ENCODE measurements around the gene BNC2.

BNC2 gene

DNA sequence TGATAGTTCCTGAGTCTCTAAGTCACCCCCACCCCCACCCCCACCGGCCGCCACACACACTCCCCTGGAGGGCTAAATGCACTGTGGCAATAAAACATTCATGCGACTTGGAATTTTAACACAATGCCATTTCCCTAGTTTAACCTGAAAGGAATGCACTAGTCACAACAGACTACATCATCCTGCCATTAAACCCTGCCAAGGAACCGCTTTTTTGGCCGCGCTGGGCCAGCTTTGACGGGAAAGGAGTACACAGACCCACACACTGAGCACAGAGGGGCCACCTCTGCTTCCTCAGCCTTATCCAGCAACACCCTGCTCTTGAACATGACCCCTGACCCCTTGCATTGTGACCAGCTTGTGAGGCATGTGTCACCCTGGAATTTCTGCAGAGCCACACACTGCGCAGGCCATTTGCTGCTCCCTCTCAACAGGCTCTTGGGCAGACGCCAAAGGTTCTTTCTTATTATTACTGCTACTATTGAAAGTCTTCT lies 165.3 kb downstream of the BNC2 start:
- DNase-seq = peak; percentile 91

DNA sequence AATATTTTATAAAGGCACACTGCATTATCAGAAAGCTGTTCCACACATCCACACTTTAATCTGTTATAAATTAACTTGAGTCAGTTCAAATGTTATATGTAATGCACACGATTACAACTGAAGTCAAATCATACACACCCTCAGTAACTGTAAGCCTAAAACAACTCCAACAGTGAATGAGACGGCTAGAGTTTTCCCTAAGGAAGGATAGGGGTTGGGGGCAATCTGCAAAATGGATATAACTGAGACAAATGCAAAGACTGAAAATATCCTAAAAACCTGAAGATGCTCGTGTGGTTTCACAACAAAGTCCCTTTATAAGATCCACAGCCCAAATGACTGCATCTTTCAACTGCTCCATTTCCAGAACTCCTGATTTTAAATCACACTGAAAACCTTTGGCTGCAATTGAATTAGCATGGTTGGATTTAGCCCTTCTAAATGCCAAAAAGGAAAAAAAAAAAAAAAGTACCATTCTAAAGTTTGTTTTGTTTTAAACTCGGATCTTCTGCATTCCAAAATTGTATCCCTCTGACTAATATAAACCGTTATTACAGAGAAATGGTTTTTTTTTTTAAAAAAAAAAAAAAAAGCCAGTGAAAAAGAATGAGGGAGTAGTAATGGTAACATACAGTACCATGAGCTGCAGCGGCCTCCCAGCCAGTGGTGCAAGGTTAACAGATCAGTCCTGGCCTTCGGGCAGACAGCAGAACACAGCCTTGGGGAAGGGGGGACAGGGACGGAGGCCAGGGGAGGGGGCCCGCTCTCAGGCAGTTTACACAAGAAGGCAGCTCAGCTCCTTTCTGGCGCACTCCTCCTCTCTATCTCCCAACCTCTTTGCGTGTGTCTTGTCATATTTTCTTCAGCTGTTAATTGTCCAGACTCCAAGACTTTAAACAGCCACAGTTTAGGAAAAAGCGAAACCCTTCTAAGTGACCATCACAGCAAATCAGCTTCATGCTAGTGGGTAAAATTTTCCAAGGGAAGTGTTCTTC lies 166.1 kb downstream of the BNC2 start:
- DNase-seq = peak; percentile 71

DNA sequence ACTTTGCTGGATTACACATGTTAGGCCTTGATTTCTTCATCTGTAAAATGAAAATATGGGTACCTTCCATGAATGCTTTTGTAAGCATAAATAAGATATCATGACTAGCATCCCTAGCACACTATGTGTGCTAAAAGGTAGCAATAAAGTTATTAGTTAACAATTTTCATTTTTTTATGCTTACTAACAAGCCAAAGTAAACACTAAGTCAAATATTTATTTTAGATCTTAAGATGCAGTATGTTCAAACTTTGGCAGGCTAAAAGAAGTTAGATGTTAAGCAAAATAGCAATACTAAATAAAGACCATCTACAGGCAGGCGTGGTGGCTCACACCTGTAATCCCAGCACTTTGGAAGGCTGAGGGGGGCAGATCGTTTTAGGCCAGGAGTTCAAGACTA lies 169.1 kb downstream of the BNC2 start:
- DNase-seq = no peak

DNA sequence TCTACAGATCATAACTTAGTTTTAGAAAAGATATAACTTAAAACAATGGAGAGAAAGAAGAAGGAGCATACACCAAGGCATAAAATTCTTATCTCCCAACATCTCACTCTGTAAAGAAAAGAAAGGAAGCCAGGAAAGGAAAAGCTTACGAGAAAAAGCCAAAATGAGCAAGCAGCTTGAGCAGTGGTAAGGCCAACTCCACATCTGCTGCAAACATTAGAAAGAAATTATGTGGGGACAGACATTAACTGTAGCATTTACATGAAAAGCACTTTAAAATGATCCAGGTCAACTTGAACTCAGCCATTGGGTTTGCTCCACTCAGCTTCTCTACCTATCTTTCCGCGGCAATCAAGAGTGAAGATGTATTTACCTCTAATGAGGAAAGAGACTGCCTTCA lies 176.9 kb downstream of the BNC2 start:
- peak; percentile 40 for DNase-seq

DNA sequence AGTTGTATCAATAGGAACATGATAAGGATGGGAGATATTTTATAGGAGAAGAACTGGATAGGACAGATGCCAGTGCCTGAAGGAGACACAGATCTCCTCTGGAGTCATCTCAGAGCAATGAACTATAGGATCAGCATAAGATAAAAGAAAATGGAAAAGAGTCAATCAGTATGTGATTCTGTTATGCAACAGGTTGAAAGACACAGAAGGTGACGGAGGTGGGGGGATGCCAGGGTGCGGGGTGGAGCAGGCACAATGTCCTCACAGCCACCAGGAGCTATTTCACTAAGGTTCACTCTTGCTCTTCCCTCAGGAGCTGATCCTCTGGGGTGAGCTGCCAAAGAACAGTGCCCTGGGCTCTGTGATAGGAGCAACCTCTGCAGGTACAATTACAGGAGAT lies 179.8 kb downstream of the BNC2 start:
- no peak for DNase-seq

DNA sequence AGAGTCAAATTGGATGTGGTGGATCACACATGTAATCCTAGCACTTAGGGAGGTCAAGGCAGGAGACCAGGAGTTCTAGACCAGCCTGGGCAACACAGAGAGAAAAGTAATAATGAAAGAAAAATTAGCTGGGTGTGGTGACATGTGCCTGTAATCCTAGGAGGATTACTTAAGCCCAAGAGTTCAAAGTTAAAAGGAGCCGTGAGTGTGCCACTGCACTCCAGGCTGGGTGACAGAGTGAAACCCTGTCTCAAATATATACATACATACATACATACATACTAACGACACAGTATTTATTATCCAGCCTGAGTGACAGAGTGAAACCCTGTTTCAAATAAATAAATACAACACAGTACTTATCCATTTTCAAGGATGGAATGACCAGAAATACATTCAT lies 180.3 kb downstream of the BNC2 start:
- DNase-seq = no peak

- peak; percentile 43 for DNase-seq
Observed at GRCh38 chr9:16689351-16689938, 181.0 kb downstream of the BNC2 start.

GRCh38 chr9:16688814-16689213 lies 181.7 kb downstream of the BNC2 start:
- no peak for DNase-seq

DNA sequence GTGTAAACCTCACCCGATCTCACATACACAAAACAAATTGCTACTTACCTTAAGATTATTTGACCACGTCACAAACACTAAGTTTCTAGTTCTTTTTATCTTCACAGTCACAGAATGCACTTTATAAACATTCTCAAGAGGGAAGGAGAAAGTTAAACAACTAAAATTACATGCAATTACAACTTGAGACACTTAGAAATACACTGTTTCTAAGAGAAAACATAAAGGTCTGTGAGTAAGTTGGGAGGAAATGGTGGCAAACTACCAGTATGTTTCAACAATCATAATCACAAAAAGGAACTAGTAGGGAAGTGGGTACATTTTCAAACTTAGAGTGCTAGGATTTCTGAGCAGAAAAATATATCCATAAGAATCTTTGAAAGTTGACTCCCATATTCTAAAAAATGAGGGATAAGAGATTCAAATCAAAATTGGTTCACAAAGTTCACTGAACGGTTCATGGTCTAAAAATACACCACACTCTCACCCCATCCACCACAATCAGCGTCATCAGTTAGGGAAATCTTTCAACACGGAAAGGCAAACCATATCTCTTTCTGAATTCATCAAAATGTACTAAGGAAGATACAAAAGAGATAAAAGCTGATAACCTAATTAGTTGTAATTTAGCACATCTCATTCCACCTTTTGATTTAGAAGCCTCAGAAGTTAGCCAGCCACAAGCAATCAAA lies 182.6 kb downstream of the BNC2 start:
- DNase-seq = no peak

GRCh38 chr9:16683326-16683725 lies 187.1 kb downstream of the BNC2 start:
- no peak for DNase-seq

- no peak for DNase-seq
Observed at GRCh38 chr9:16682273-16682672, 188.2 kb downstream of the BNC2 start.

- DNase-seq = no peak
Observed at GRCh38 chr9:16681652-16681987, 188.8 kb downstream of the BNC2 start.

GRCh38 chr9:16680975-16681651 lies 189.4 kb downstream of the BNC2 start:
- DNase-seq = peak; percentile 43

GRCh38 chr9:16680541-16680940 lies 189.9 kb downstream of the BNC2 start:
- DNase-seq = no peak

GRCh38 chr9:16679327-16679821 lies 191.1 kb downstream of the BNC2 start:
- DNase-seq = no peak

DNA sequence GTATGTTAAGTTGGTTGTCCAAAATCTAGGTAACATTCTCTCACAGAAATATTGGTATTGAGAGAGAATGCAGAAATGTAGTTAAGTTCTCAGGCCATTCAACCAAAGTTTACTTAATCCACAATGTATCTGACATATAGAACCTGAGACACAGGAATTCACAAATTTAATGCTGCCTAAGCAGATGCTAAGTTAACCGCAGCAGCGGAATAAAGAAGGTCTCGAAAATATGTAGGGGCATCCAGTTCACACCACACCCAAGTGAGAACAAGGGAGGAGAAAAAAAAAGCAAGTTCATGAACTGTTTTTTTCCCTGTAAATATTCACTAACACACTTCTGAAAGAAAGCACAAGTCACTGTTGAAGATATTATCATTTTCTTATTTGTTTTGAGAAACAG lies 194.0 kb downstream of the BNC2 start:
- DNase-seq = no peak

- DNase-seq = no peak
Observed at GRCh38 chr9:16675131-16675530, 195.3 kb downstream of the BNC2 start.

GRCh38 chr9:16673171-16673570 lies 197.3 kb downstream of the BNC2 start:
- DNase-seq = no peak

DNA sequence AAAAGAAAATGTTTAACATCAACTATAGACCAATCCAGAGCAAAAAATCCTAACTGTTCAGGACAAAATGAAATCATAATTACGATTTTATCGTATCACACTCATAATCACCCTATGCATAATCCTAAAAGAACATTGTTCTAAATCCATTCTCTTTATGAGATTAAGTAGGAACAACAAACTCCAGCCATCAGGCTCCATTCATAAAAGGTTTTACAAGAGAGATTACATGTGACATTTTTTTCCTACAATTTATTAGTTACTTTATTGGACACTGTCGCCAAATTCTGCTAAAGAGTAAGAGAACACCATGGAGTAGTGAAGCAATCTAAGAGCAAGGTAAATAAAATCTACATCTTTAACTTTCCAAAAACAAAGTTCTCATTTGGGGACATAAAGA lies 198.0 kb downstream of the BNC2 start:
- DNase-seq = no peak

DNA sequence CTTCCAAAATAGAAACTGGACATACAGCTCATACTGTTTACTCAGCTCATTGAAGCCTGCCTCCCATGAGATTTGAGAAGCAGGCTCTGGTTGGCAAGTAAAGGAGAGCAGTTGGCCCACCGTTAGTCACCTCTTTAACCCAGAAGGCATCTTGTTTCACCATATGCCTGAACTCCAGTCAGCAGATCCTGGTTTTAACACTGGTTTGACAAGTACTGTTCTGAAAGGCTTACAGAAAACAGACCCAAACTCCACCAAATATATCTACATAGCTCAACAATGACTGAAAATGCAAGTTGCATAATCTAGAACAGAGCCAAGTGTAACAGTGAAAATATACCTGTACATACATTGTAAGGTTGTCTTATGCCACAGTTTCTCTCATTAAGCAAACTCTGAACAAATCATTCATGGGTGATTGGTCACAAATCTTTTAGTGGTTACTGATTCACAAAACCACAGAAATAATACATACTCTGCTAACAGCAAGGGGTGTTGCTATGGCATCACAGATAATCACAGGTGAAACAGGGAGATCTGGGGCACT lies 198.8 kb downstream of the BNC2 start:
- no peak for DNase-seq

DNA sequence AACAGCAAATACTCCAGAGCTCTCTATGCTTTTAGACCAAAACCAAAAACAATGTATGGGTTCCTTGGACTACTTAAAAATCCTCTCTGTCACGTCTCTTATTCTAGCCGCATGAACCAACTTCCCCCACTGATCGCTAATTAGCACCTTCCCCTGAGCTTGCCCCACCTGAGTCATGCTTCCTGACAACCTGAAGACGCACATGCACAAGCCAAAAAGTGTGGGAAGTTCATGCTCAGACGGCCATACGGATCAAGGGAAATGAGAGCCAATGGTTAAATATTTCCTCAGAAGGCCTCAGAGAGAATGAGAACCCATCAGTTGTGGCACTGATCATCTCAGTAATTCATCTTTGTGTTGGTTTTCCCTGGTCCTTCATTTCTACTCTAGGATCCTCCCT lies 199.7 kb downstream of the BNC2 start:
- no peak for DNase-seq

DNA sequence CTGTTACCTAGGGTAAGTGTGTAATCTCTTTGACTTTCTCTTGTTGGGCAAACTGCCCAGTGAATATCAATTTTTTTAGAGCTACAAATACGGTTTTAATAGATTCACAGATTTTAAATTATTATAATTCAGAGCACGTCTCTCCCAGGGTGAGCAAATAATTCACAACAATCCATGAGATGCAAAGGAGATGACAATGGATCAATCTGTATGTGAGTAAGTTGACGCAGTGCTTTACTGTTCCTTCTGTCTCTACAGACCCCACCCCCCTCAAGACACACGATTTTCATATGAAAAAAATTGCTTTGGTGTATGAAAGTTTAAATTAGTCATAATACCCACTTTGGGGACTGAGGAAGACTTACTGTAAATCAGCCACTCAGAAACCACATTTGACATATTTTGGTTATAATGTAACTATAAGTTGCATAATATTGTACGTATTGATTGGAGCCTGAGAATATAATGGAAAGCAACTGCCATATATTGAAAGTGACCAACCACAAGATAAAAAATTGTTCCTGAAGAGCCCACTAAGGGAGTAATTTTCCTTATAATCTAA lies 201.7 kb downstream of the BNC2 start:
- DNase-seq = no peak
